Measurements from ENCODE around the gene PRLR.
A peak's percentile ranks its signal among the peaks of the same experiment; 100 is the strongest.

PRLR gene

GRCh38 chr5:35063414-35063813 lies 166.9 kb downstream of the PRLR start:
- no peaks in the 10 kb centered on the region for H3K9me3 ChIP-seq (replicated peaks; ENCODE audit: low read length)
- no peaks in the 10 kb centered on the region for H3K4me1 ChIP-seq (ENCODE audit: control insufficient read depth, insufficient read depth, low read length)
- no peaks in the 10 kb centered on the region for H3K36me3 ChIP-seq (ENCODE audit: insufficient read depth, low read length)
- no peak overlapping the region for H3K4me2 ChIP-seq (ENCODE audit: low read length)
- H3K9ac ChIP-seq (ENCODE audit: low read depth, low read length), result no peak overlapping the region
- H3K4me3 ChIP-seq (ENCODE audit: low read length), result no peak overlapping the region
- H3K27me3 ChIP-seq (ENCODE audit: control insufficient read depth, insufficient read depth, low read length), result peaks cover under 1% of the 10 kb centered on the region

- H3K4me1 ChIP-seq (ENCODE audit: control insufficient read depth, insufficient read depth, low read length), result no peaks in the 10 kb centered on the region
- no peak overlapping the region for H3K4me2 ChIP-seq (ENCODE audit: low read length)
- H3K9ac ChIP-seq (ENCODE audit: low read depth, low read length), result no peak overlapping the region
- no peak overlapping the region for H3K4me3 ChIP-seq (ENCODE audit: low read length)
- H3K36me3 ChIP-seq (ENCODE audit: insufficient read depth, low read length), result no peaks in the 10 kb centered on the region
- H3K27me3 ChIP-seq (ENCODE audit: control insufficient read depth, insufficient read depth, low read length), result no peaks in the 10 kb centered on the region
- H3K9me3 ChIP-seq (replicated peaks; ENCODE audit: low read length), result no peaks in the 10 kb centered on the region
Observed at GRCh38 chr5:35061211-35061770, 169.0 kb downstream of the PRLR start.

- H3K9ac ChIP-seq (ENCODE audit: low read depth, low read length), result no peak overlapping the region
- H3K36me3 ChIP-seq (ENCODE audit: insufficient read depth, low read length), result no peaks in the 10 kb centered on the region
- H3K27me3 ChIP-seq (ENCODE audit: control insufficient read depth, insufficient read depth, low read length), result no peaks in the 10 kb centered on the region
- H3K9me3 ChIP-seq (replicated peaks; ENCODE audit: low read length), result no peaks in the 10 kb centered on the region
- H3K4me3 ChIP-seq (ENCODE audit: low read length), result no peak overlapping the region
- no peaks in the 10 kb centered on the region for H3K4me1 ChIP-seq (ENCODE audit: control insufficient read depth, insufficient read depth, low read length)
- no peak overlapping the region for H3K4me2 ChIP-seq (ENCODE audit: low read length)
Observed at GRCh38 chr5:35060236-35060635, 170.1 kb downstream of the PRLR start.

GRCh38 chr5:35059251-35059650 lies 171.0 kb downstream of the PRLR start:
- H3K9me3 ChIP-seq (replicated peaks; ENCODE audit: low read length), result no peaks in the 10 kb centered on the region
- no peaks in the 10 kb centered on the region for H3K4me1 ChIP-seq (ENCODE audit: control insufficient read depth, insufficient read depth, low read length)

GRCh38 chr5:35058374-35058788 lies 171.9 kb downstream of the PRLR start:
- Histone ChIP-seq H3K9me3 (replicated peaks; ENCODE audit: low read length) (no peaks in the 10 kb centered on the region), H3K27me3 (ENCODE audit: control insufficient read depth, insufficient read depth, low read length) (no peaks in the 10 kb centered on the region), H3K4me3 (ENCODE audit: low read length) (no peak overlapping the region), H3K4me2 (ENCODE audit: low read length) (no peak overlapping the region), H3K4me1 (ENCODE audit: control insufficient read depth, insufficient read depth, low read length) (no peaks in the 10 kb centered on the region), H3K9ac (ENCODE audit: low read depth, low read length) (no peak overlapping the region), H3K36me3 (ENCODE audit: insufficient read depth, low read length) (no peaks in the 10 kb centered on the region)

More at GRCh38 chr5:35059251-35059650, 171.0 kb downstream of the PRLR start:
- no peak overlapping the region for H3K4me2 ChIP-seq (ENCODE audit: low read length)
- H3K27me3 ChIP-seq (ENCODE audit: control insufficient read depth, insufficient read depth, low read length), result no peaks in the 10 kb centered on the region
- H3K36me3 ChIP-seq (ENCODE audit: insufficient read depth, low read length), result no peaks in the 10 kb centered on the region
- no peak overlapping the region for H3K4me3 ChIP-seq (ENCODE audit: low read length)
- H3K9ac ChIP-seq (ENCODE audit: low read depth, low read length), result no peak overlapping the region

GRCh38 chr5:35056686-35057085 lies 173.6 kb downstream of the PRLR start:
- H3K9ac ChIP-seq (ENCODE audit: low read depth, low read length), result no peak overlapping the region
- H3K4me1 ChIP-seq (ENCODE audit: control insufficient read depth, insufficient read depth, low read length), result no peaks in the 10 kb centered on the region

GRCh38 chr5:35052838-35053237 lies 177.4 kb downstream of the PRLR start:
- Histone ChIP-seq H3K4me3 (ENCODE audit: low read length) (no peak overlapping the region), H3K4me1 (ENCODE audit: control insufficient read depth, insufficient read depth, low read length) (no peaks in the 10 kb centered on the region), H3K36me3 (ENCODE audit: insufficient read depth, low read length) (no peaks in the 10 kb centered on the region), H3K27me3 (ENCODE audit: control insufficient read depth, insufficient read depth, low read length) (no peaks in the 10 kb centered on the region), H3K9me3 (replicated peaks; ENCODE audit: low read length) (no peaks in the 10 kb centered on the region), H3K4me2 (ENCODE audit: low read length) (no peak overlapping the region), H3K9ac (ENCODE audit: low read depth, low read length) (no peak overlapping the region)

More at GRCh38 chr5:35056686-35057085, 173.6 kb downstream of the PRLR start:
- Histone ChIP-seq H3K27me3 (ENCODE audit: control insufficient read depth, insufficient read depth, low read length) (no peaks in the 10 kb centered on the region), H3K9me3 (replicated peaks; ENCODE audit: low read length) (no peaks in the 10 kb centered on the region), H3K4me2 (ENCODE audit: low read length) (no peak overlapping the region), H3K36me3 (ENCODE audit: insufficient read depth, low read length) (no peaks in the 10 kb centered on the region), H3K4me3 (ENCODE audit: low read length) (no peak overlapping the region)

GRCh38 chr5:35050541-35051126 lies 179.7 kb downstream of the PRLR start:
- no peaks in the 10 kb centered on the region for H3K36me3 ChIP-seq (ENCODE audit: insufficient read depth, low read length)
- peaks cover 17% of the 10 kb centered on the region for H3K4me1 ChIP-seq (ENCODE audit: control insufficient read depth, insufficient read depth, low read length)
- no peak overlapping the region for H3K4me2 ChIP-seq (ENCODE audit: low read length)
- H3K9me3 ChIP-seq (replicated peaks; ENCODE audit: low read length), result no peaks in the 10 kb centered on the region
- no peak overlapping the region for H3K4me3 ChIP-seq (ENCODE audit: low read length)
- no peaks in the 10 kb centered on the region for H3K27me3 ChIP-seq (ENCODE audit: control insufficient read depth, insufficient read depth, low read length)
- no peak overlapping the region for H3K9ac ChIP-seq (ENCODE audit: low read depth, low read length)

GRCh38 chr5:35048910-35049309 lies 181.4 kb downstream of the PRLR start:
- H3K9me3 ChIP-seq (replicated peaks; ENCODE audit: low read length), result no peaks in the 10 kb centered on the region
- no peak overlapping the region for H3K4me2 ChIP-seq (ENCODE audit: low read length)
- no peak overlapping the region for H3K4me3 ChIP-seq (ENCODE audit: low read length)
- no peaks in the 10 kb centered on the region for H3K27me3 ChIP-seq (ENCODE audit: control insufficient read depth, insufficient read depth, low read length)
- H3K9ac ChIP-seq (ENCODE audit: low read depth, low read length), result no peak overlapping the region
- H3K36me3 ChIP-seq (ENCODE audit: insufficient read depth, low read length), result no peaks in the 10 kb centered on the region
- H3K4me1 ChIP-seq (ENCODE audit: control insufficient read depth, insufficient read depth, low read length), result peaks cover 17% of the 10 kb centered on the region

GRCh38 chr5:35047785-35048404 lies 182.4 kb downstream of the PRLR start, which contains the start of gene AGXT2:
AGXT2 (minus strand) TSS chr5:35047949; CDS start chr5:35047892, 57 bp downstream.
- Histone ChIP-seq H3K4me2 (ENCODE audit: low read length) (no peak within 1 kb of the TSS), H3K36me3 (ENCODE audit: insufficient read depth, low read length) (no peaks in the 10 kb centered on the region), H3K27me3 (ENCODE audit: control insufficient read depth, insufficient read depth, low read length) (no peaks in the 10 kb centered on the region), H3K9ac (ENCODE audit: low read depth, low read length) (no peak within 1 kb of the TSS), H3K4me1 (ENCODE audit: control insufficient read depth, insufficient read depth, low read length) (peaks cover 17% of the 10 kb centered on the region), H3K4me3 (ENCODE audit: low read length) (no peak within 1 kb of the TSS), H3K9me3 (replicated peaks; ENCODE audit: low read length) (no peaks in the 10 kb centered on the region)

- Histone ChIP-seq H3K36me3 (ENCODE audit: insufficient read depth, low read length) (no peaks in the 10 kb centered on the region), H3K9me3 (replicated peaks; ENCODE audit: low read length) (no peaks in the 10 kb centered on the region), H3K4me1 (ENCODE audit: control insufficient read depth, insufficient read depth, low read length) (peaks cover 17% of the 10 kb centered on the region), H3K9ac (ENCODE audit: low read depth, low read length) (no peak overlapping the region), H3K27me3 (ENCODE audit: control insufficient read depth, insufficient read depth, low read length) (peaks cover 4% of the 10 kb centered on the region), H3K4me2 (ENCODE audit: low read length) (peak overlapping the region; percentile 33), H3K4me3 (ENCODE audit: low read length) (no peak overlapping the region)
Observed at GRCh38 chr5:35046774-35047173, 183.5 kb downstream of the PRLR start.

- Histone ChIP-seq H3K4me1 (ENCODE audit: control insufficient read depth, insufficient read depth, low read length) (peaks cover 17% of the 10 kb centered on the region), H3K9me3 (replicated peaks; ENCODE audit: low read length) (no peaks in the 10 kb centered on the region), H3K36me3 (ENCODE audit: insufficient read depth, low read length) (no peaks in the 10 kb centered on the region), H3K9ac (ENCODE audit: low read depth, low read length) (no peak overlapping the region), H3K4me3 (ENCODE audit: low read length) (no peak overlapping the region), H3K4me2 (ENCODE audit: low read length) (no peak overlapping the region), H3K27me3 (ENCODE audit: control insufficient read depth, insufficient read depth, low read length) (peaks cover 17% of the 10 kb centered on the region)
Observed at GRCh38 chr5:35045280-35045679, 185.0 kb downstream of the PRLR start.

Data from skeletal muscle satellite cell (primary cell).